GM15510 (cell line): ENCODE results near the gene PARG.

Experiments used
- POLR2A ChIP-seq: IDR thresholded peaks from 3 replicates; pipeline ENCODE4 v1.6.1; 2011; ENCODE audit warnings: borderline replicate concordance; ENCODE audit not compliant: insufficient read length; ENCODE audit errors: extremely low read depth

PARG gene

GRCh38 chr10:49819234-49819958 lies 122.4 kb downstream of the PARG start:
- no peak for TF ChIP-seq POLR2A

GRCh38 chr10:49817845-49818244 lies 124.0 kb downstream of the PARG start:
- no peak for TF ChIP-seq POLR2A

- TF ChIP-seq POLR2A: no peak
Measured at GRCh38 chr10:49803988-49804387, 137.8 kb downstream of the PARG start.

- TF ChIP-seq POLR2A: no peak
Measured at GRCh38 chr10:49798275-49798674, 143.6 kb downstream of the PARG start.

- TF ChIP-seq POLR2A: no peak
Measured at GRCh38 chr10:49791100-49791499, 150.7 kb downstream of the PARG start.

- TF ChIP-seq POLR2A: no peak
Measured at GRCh38 chr10:49784681-49785080, 157.1 kb downstream of the PARG start.

- TF ChIP-seq POLR2A: no peak
Measured at GRCh38 chr10:49783645-49784044, 158.2 kb downstream of the PARG start.

- no peak for TF ChIP-seq POLR2A
Measured at GRCh38 chr10:49781247-49781646, 160.6 kb downstream of the PARG start.

GRCh38 chr10:49778197-49778596 lies 163.6 kb downstream of the PARG start:
- no peak for TF ChIP-seq POLR2A

GRCh38 chr10:49776851-49777250 lies 165.0 kb downstream of the PARG start:
- no peak for TF ChIP-seq POLR2A

GRCh38 chr10:49775014-49775413 lies 166.8 kb downstream of the PARG start:
- no peak for TF ChIP-seq POLR2A

- TF ChIP-seq POLR2A: no peak
Measured at GRCh38 chr10:49769692-49770091, 172.1 kb downstream of the PARG start.

GRCh38 chr10:49768731-49769130 lies 173.1 kb downstream of the PARG start:
- no peak for TF ChIP-seq POLR2A

- TF ChIP-seq POLR2A: no peak
Measured at GRCh38 chr10:49768329-49768728, 173.5 kb downstream of the PARG start.
